ENCODE data around the gene WNT3. TPM values are rescaled to one million over a fixed set of nuclear protein-coding genes. Genes with fewer than 3 reads are reported as not detected.

Gene WNT3
- total RNA-seq, 1 donor from 2014 or later: 2.0 TPM

GRCh38 chr17:46814446-46814845 is 4.0 kb downstream of the WNT3 start:
- H3K4me3 Mint-ChIP-seq (ENCODE audit: unreplicated experiment): no peak overlapping the region
- peaks cover 13% of the 10 kb centered on the region for H3K4me1 Mint-ChIP-seq (ENCODE audit: unreplicated experiment)
- TF ChIP-seq CTCF (IDR thresholded peaks at IDR 0.05): no peak
- no peaks in the 10 kb centered on the region for H3K9me3 Mint-ChIP-seq (ENCODE audit: unreplicated experiment)
- no peak overlapping the region for H3K27ac Mint-ChIP-seq (ENCODE audit: unreplicated experiment)
- H3K36me3 Mint-ChIP-seq (ENCODE audit: unreplicated experiment): no peaks in the 10 kb centered on the region
- no peak for DNase-seq (ENCODE audit: extremely low spot score, unreplicated experiment)
- peaks cover 43% of the 10 kb centered on the region for H3K27me3 Mint-ChIP-seq (ENCODE audit: unreplicated experiment)

GRCh38 chr17:46813920-46814319 is 4.6 kb downstream of the WNT3 start:
- Mint-ChIP-seq H3K9me3 (ENCODE audit: unreplicated experiment) (no peaks in the 10 kb centered on the region), H3K4me3 (ENCODE audit: unreplicated experiment) (no peak overlapping the region), H3K27me3 (ENCODE audit: unreplicated experiment) (peaks cover 38% of the 10 kb centered on the region), H3K36me3 (ENCODE audit: unreplicated experiment) (no peaks in the 10 kb centered on the region), H3K4me1 (ENCODE audit: unreplicated experiment) (peaks cover 9% of the 10 kb centered on the region), H3K27ac (ENCODE audit: unreplicated experiment) (no peak overlapping the region)
- no peak for DNase-seq (ENCODE audit: extremely low spot score, unreplicated experiment)
- TF ChIP-seq CTCF (IDR thresholded peaks at IDR 0.05): no peak

- Mint-ChIP-seq H3K36me3 (ENCODE audit: unreplicated experiment) (no peaks in the 10 kb centered on the region), H3K27me3 (ENCODE audit: unreplicated experiment) (peaks cover 35% of the 10 kb centered on the region), H3K9me3 (ENCODE audit: unreplicated experiment) (no peaks in the 10 kb centered on the region), H3K27ac (ENCODE audit: unreplicated experiment) (no peak overlapping the region), H3K4me1 (ENCODE audit: unreplicated experiment) (peaks cover 3% of the 10 kb centered on the region), H3K4me3 (ENCODE audit: unreplicated experiment) (no peak overlapping the region)
- TF ChIP-seq CTCF (IDR thresholded peaks at IDR 0.05): no peak
- DNase-seq (ENCODE audit: extremely low spot score, unreplicated experiment): no peak
These were observed 5.7 kb downstream of the WNT3 start for GRCh38 chr17:46812624-46813318.

- peaks cover 28% of the 10 kb centered on the region for H3K27me3 Mint-ChIP-seq (ENCODE audit: unreplicated experiment)
- H3K4me1 Mint-ChIP-seq (ENCODE audit: unreplicated experiment): no peaks in the 10 kb centered on the region
- no peak for TF ChIP-seq CTCF (IDR thresholded peaks at IDR 0.05)
- no peak overlapping the region for H3K4me3 Mint-ChIP-seq (ENCODE audit: unreplicated experiment)
- no peak overlapping the region for H3K27ac Mint-ChIP-seq (ENCODE audit: unreplicated experiment)
- no peaks in the 10 kb centered on the region for H3K36me3 Mint-ChIP-seq (ENCODE audit: unreplicated experiment)
- DNase-seq (ENCODE audit: extremely low spot score, unreplicated experiment): no peak
- no peaks in the 10 kb centered on the region for H3K9me3 Mint-ChIP-seq (ENCODE audit: unreplicated experiment)
These were observed 6.4 kb downstream of the WNT3 start for GRCh38 chr17:46811978-46812583.

GRCh38 chr17:46810837-46811236 is 7.7 kb downstream of the WNT3 start:
- H3K27ac Mint-ChIP-seq (ENCODE audit: unreplicated experiment): no peak overlapping the region
- H3K4me3 Mint-ChIP-seq (ENCODE audit: unreplicated experiment): no peak overlapping the region
- DNase-seq (ENCODE audit: extremely low spot score, unreplicated experiment): no peak
- H3K27me3 Mint-ChIP-seq (ENCODE audit: unreplicated experiment): peaks cover 16% of the 10 kb centered on the region
- H3K4me1 Mint-ChIP-seq (ENCODE audit: unreplicated experiment): no peaks in the 10 kb centered on the region
- no peak for TF ChIP-seq CTCF (IDR thresholded peaks at IDR 0.05)
- H3K9me3 Mint-ChIP-seq (ENCODE audit: unreplicated experiment): no peaks in the 10 kb centered on the region
- no peaks in the 10 kb centered on the region for H3K36me3 Mint-ChIP-seq (ENCODE audit: unreplicated experiment)
